Measurements from ENCODE around the gene SREK1. TPM values are rescaled to one million over a fixed set of nuclear protein-coding genes. Genes with fewer than 3 reads are reported as not detected.

The SREK1 gene
- total RNA-seq, 4 donors from 2014 or later: 124 to 236 (median 192) TPM

GRCh38 chr5:66145737-66146136, 1.6 kb downstream of the SREK1 start:
- H3K4me1 ChIP-seq: peaks cover 17 to 28% of the 10 kb centered on the region in 2 donors
- H3K4me3 ChIP-seq (replicated peaks in 1 of 3): peak overlapping the region in 1 of 3 donors; percentile 74
- intact Hi-C loops (cut with DNase I): no loop called here
- H3K9me3 ChIP-seq: no peaks in the 10 kb centered on the region
- no peak for DNase-seq
- H3K27me3 ChIP-seq: no peaks in the 10 kb centered on the region
- no peak for TF ChIP-seq CTCF (IDR thresholded peaks at IDR 0.05)
- no peak for TF ChIP-seq POLR2A (IDR thresholded peaks at IDR 0.05)
- no peaks in the 10 kb centered on the region for H3K36me3 ChIP-seq
- WGBS, 2 donors: 45 to 47% methylated on average over 8 of the region's 8 CpGs
- peak overlapping the region in 2 of 3 donors; percentile 1 to 99 for H3K27ac ChIP-seq

- 95 to 97% methylated on average over 3 of the region's 3 CpGs for WGBS, 2 donors
- Histone ChIP-seq H3K4me1 (peaks cover 12 to 27% of the 10 kb centered on the region in 2 donors), H3K4me3 (replicated peaks in 1 of 3) (no peak overlapping the region), H3K27ac (no peak overlapping the region), H3K36me3 (no peaks in the 10 kb centered on the region), H3K9me3 (no peaks in the 10 kb centered on the region), H3K27me3 (no peaks in the 10 kb centered on the region)
- intact Hi-C loops (cut with DNase I): no loop called here
- TF ChIP-seq CTCF (IDR thresholded peaks at IDR 0.05): no peak
- no peak for TF ChIP-seq POLR2A (IDR thresholded peaks at IDR 0.05)
- DNase-seq: no peak
Observed at GRCh38 chr5:66149950-66150349, 5.8 kb downstream of the SREK1 start.

GRCh38 chr5:66151030-66151429, 6.9 kb downstream of the SREK1 start:
- Histone ChIP-seq H3K9me3 (no peaks in the 10 kb centered on the region), H3K27me3 (no peaks in the 10 kb centered on the region), H3K4me1 (peaks cover 12 to 21% of the 10 kb centered on the region in 2 donors), H3K27ac (no peak overlapping the region), H3K4me3 (replicated peaks in 1 of 3) (no peak overlapping the region), H3K36me3 (no peaks in the 10 kb centered on the region)
- no peak for DNase-seq
- no peak for TF ChIP-seq POLR2A (IDR thresholded peaks at IDR 0.05)
- TF ChIP-seq CTCF (IDR thresholded peaks at IDR 0.05): no peak
- 95 to 100% methylated on average over 2 of the region's 2 CpGs for WGBS, 2 donors
- intact Hi-C loops (cut with DNase I): no loop called here

- Histone ChIP-seq H3K4me3 (replicated peaks in 1 of 3) (no peak overlapping the region), H3K36me3 (no peaks in the 10 kb centered on the region), H3K27ac (no peak overlapping the region), H3K4me1 (peaks cover 11 to 16% of the 10 kb centered on the region in 2 donors), H3K9me3 (no peaks in the 10 kb centered on the region), H3K27me3 (no peaks in the 10 kb centered on the region)
- WGBS, 2 donors: 93 to 100% methylated on average over 1 of the region's 1 CpG
- no peak for TF ChIP-seq CTCF (IDR thresholded peaks at IDR 0.05)
- TF ChIP-seq POLR2A (IDR thresholded peaks at IDR 0.05): no peak
- intact Hi-C loops (cut with DNase I): no loop called here
- DNase-seq: no peak
Observed at GRCh38 chr5:66151491-66151890, 7.4 kb downstream of the SREK1 start.

DNA sequence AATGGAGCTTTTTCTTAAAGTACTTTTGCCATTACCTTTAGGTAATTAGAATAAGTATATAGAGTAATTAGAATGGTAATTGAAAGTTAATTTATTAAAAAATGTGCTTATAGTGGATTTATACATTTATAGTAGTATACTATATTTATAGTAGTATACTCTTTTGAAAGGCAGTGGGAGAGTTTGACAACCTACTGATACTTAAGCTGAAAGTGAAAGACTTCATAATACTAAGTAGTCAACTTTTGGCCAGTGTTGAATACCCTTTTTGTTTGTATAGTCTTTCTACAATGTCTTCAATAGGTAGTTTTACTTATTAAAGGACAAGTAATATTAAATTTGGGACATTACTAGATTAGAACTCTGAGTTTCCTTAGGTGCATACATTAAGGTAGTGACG, 12.9 kb downstream of the SREK1 start:
- 95 to 97% methylated on average over 1 of the region's 1 CpG for WGBS, 2 donors
- H3K4me1 ChIP-seq: peaks cover 0 to 3% of the 10 kb centered on the region in 2 donors
- intact Hi-C loops (cut with DNase I): no loop called here
- TF ChIP-seq CTCF (IDR thresholded peaks at IDR 0.05) (no peak), POLR2A (IDR thresholded peaks at IDR 0.05) (no peak)
- no peaks in the 10 kb centered on the region for H3K27me3 ChIP-seq
- no peak overlapping the region for H3K4me3 ChIP-seq (replicated peaks in 1 of 3)
- no peak overlapping the region for H3K27ac ChIP-seq
- peaks cover 16 to 18% of the 10 kb centered on the region in 2 donors for H3K36me3 ChIP-seq
- no peaks in the 10 kb centered on the region for H3K9me3 ChIP-seq
- DNase-seq: no peak
